ENCODE data around the gene SYNDIG1. TPM values are rescaled to one million over a fixed set of nuclear protein-coding genes. Genes with fewer than 3 reads are reported as not detected.

SYNDIG1 gene
- total and polyA plus RNA-seq, 9 of the 15 experiments (the other 6 are each of a cell fraction or from before 2014, with no cell fraction given), result not detected

DNA sequence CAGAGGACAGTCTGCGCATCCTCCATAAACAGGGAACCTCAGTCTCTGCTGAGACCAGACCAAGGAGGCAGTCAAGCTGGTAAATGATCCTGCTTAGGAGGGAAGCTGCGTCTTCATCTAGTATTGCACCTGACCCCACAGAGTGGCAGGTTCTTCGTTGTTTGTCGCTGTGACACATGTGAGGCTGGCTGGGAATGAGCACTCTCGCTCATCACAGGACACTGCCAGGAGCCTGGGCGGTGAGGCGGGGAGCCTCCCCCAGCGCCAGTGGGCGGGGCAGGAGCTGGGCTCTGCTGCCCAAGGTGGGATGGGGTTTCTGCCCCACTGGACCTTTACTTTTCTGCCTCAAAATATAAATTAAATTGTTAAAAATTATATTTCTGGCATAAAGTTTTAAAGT lies 48.4 kb upstream of the SYNDIG1 start:
- POLR2A ChIA-PET, result no interaction called here

More for the DNA sequence above, 48.4 kb upstream of the SYNDIG1 start:
- intact Hi-C loops (cut with micrococcal nuclease) (no loop called here), in situ Hi-C loops (cut with MboI) (no loop called here)
- H3K9ac ChIP-seq (ENCODE audit: insufficient read depth in 1 of 2, low read depth in 2 of 2, low read length in 2 of 2), result no peak overlapping the region
- no peaks in the 10 kb centered on the region for H4K20me1 ChIP-seq (replicated peaks; ENCODE audit: control insufficient read depth, insufficient read depth, low read length)
- no peaks in the 10 kb centered on the region for H3K36me3 ChIP-seq (ENCODE audit: control insufficient read depth, insufficient read depth, low read length)
- H3K9me3 ChIP-seq (replicated peaks; ENCODE audit: control insufficient read depth, insufficient read depth, low read depth, low read length), result no peaks in the 10 kb centered on the region
- 2% methylated on average over 6 of the region's 9 CpGs for WGBS (ENCODE audit: insufficient coverage, low coverage, missing lambda C conversion rate)
- no peaks in the 10 kb centered on the region for H3K9me1 ChIP-seq (ENCODE audit: control insufficient read depth, insufficient read depth, low read length)
- no peaks in the 10 kb centered on the region for H3K79me2 ChIP-seq (ENCODE audit: control insufficient read depth, insufficient read depth, low read length)
- H3K4me3 ChIP-seq, result no peak overlapping the region
- H3K4me1 ChIP-seq (replicated peaks in 1 of 2; ENCODE audit: control insufficient read depth in 2 of 2, insufficient read depth in 2 of 2, low read length in 2 of 2), result no peaks in the 10 kb centered on the region; a peak in 1 of 5 replicates
- DNase-seq (ENCODE audit: extremely low read depth in 1 of 4, low spot score in 3 of 4) (no peak), ATAC-seq (no peak), FAIRE-seq (no peak)
- H2AFZ ChIP-seq (ENCODE audit: low read depth, low read length), result no peak overlapping the region
- H3K27ac ChIP-seq (ENCODE audit: extremely low read depth, low read depth, low read length), result no peak overlapping the region
- CTCF ChIA-PET (ENCODE audit: low intra/inter-chr PET ratio), result no interaction called here
- TF ChIP-seq, protein P1, sequence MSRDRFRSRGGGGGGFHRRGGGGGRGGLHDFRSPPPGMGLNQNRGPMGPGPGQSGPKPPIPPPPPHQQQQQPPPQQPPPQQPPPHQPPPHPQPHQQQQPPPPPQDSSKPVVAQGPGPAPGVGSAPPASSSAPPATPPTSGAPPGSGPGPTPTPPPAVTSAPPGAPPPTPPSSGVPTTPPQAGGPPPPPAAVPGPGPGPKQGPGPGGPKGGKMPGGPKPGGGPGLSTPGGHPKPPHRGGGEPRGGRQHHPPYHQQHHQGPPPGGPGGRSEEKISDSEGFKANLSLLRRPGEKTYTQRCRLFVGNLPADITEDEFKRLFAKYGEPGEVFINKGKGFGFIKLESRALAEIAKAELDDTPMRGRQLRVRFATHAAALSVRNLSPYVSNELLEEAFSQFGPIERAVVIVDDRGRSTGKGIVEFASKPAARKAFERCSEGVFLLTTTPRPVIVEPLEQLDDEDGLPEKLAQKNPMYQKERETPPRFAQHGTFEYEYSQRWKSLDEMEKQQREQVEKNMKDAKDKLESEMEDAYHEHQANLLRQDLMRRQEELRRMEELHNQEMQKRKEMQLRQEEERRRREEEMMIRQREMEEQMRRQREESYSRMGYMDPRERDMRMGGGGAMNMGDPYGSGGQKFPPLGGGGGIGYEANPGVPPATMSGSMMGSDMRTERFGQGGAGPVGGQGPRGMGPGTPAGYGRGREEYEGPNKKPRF (IDR thresholded peaks at IDR 0.05; ENCODE audit: low read depth, low read length), result no peak
- TF ChIP-seq ZC3H8 (IDR thresholded peaks at IDR 0.05) (no peak), TEAD2 (tag; IDR thresholded peaks at IDR 0.05) (no peak), MIER1 (IDR thresholded peaks at IDR 0.05; ENCODE audit: low read depth) (no peak), PRPF4 (IDR thresholded peaks at IDR 0.05; ENCODE audit: insufficient read depth, low read depth, low read length, poor library complexity, severe bottlenecking) (no peak), GTF2E2 (tag; IDR thresholded peaks at IDR 0.05) (no peak)
- no peak overlapping the region for H3K4me2 ChIP-seq (ENCODE audit: insufficient read depth, low read length)
- no peaks in the 10 kb centered on the region for H3K27me3 ChIP-seq (ENCODE audit: control insufficient read depth in 2 of 2, insufficient read depth in 2 of 2, low read length in 2 of 2)
- no TSS peak for BruUV-seq (replicated peaks)
